HG03045 (cell line): ENCODE results near the gene TUBA3D.
"Not testable (repeated sequence)": the region's sequence is repeated elsewhere in the genome, so short reads cannot be mapped to it uniquely, and the experiment has no call there.

ENCODE experiments used
- ATAC-seq: cut with Tn5 transposase; IDR thresholded peaks from one replicate; pipeline ENCODE4 v1.9.1; 2021; ENCODE audit warnings: mild to moderate bottlenecking, moderate library complexity; ENCODE audit not compliant: unreplicated experiment

Gene TUBA3D

GRCh38 chr2:131530626-131531344 is 54.9 kb downstream of the TUBA3D start:
- not testable (repeated sequence) for ATAC-seq

- not testable (repeated sequence) for ATAC-seq
Observed at GRCh38 chr2:131531547-131532185, 55.7 kb downstream of the TUBA3D start.
